Activated gamma-delta T cell (primary cell): ENCODE results near the gene ATP5PD.
"Not testable (repeated sequence)": the region's sequence is repeated elsewhere in the genome, so short reads cannot be mapped to it uniquely, and the experiment has no call there.

Experiments
- DNase-seq: peaks from one replicate; lab custom pipeline; 2025; lab: John Stamatoyannopoulos, UW

ATP5PD gene

GRCh38 chr17:75020331-75021110 is 26.2 kb downstream of the ATP5PD start:
- no peak for DNase-seq

GRCh38 chr17:75019710-75020109 is 27.1 kb downstream of the ATP5PD start:
- DNase-seq = no peak

GRCh38 chr17:75019146-75019545 is 27.6 kb downstream of the ATP5PD start:
- no peak for DNase-seq

GRCh38 chr17:75013092-75013559 is 33.6 kb downstream of the ATP5PD start:
- no peak for DNase-seq

- DNase-seq = peak; percentile 57
Observed at GRCh38 chr17:75012346-75013091, 34.2 kb downstream of the ATP5PD start, which contains the start of gene MRPL58. MRPL58 (plus strand) TSS chr17:75012670; CDS start chr17:75012687, 17 bp downstream.

GRCh38 chr17:75012096-75012345 is 34.7 kb downstream of the ATP5PD start:
- no peak for DNase-seq

- no peak for DNase-seq
Observed at GRCh38 chr17:75011401-75012095, 35.2 kb downstream of the ATP5PD start.

- no peak for DNase-seq
Observed at GRCh38 chr17:75010683-75011400, 35.9 kb downstream of the ATP5PD start.

GRCh38 chr17:75009139-75009724 is 37.5 kb downstream of the ATP5PD start:
- no peak for DNase-seq

GRCh38 chr17:75008373-75008772 is 38.4 kb downstream of the ATP5PD start:
- no peak for DNase-seq

- DNase-seq = no peak
Observed at GRCh38 chr17:75006653-75007052, 40.1 kb downstream of the ATP5PD start.

- not testable (repeated sequence) for DNase-seq
Observed at GRCh38 chr17:75006084-75006483, 40.7 kb downstream of the ATP5PD start.

- DNase-seq = no peak
Observed at GRCh38 chr17:75005291-75005690, 41.5 kb downstream of the ATP5PD start.

- no peak for DNase-seq
Observed at GRCh38 chr17:75004371-75004770, 42.4 kb downstream of the ATP5PD start.

- DNase-seq = no peak
Observed at GRCh38 chr17:75003957-75004355, 42.8 kb downstream of the ATP5PD start.

- no peak for DNase-seq
Observed at GRCh38 chr17:75003070-75003956, 43.5 kb downstream of the ATP5PD start.

GRCh38 chr17:75001915-75002843 is 44.6 kb downstream of the ATP5PD start:
- DNase-seq = no peak

- DNase-seq = no peak
Observed at GRCh38 chr17:74999523-74999922, 47.2 kb downstream of the ATP5PD start.

GRCh38 chr17:74998783-74999182 is 48.0 kb downstream of the ATP5PD start:
- no peak for DNase-seq

- no peak for DNase-seq
Observed at GRCh38 chr17:74995847-74996246, 50.9 kb downstream of the ATP5PD start.
